ENCODE data around the gene MSH2.

MSH2 gene

DNA sequence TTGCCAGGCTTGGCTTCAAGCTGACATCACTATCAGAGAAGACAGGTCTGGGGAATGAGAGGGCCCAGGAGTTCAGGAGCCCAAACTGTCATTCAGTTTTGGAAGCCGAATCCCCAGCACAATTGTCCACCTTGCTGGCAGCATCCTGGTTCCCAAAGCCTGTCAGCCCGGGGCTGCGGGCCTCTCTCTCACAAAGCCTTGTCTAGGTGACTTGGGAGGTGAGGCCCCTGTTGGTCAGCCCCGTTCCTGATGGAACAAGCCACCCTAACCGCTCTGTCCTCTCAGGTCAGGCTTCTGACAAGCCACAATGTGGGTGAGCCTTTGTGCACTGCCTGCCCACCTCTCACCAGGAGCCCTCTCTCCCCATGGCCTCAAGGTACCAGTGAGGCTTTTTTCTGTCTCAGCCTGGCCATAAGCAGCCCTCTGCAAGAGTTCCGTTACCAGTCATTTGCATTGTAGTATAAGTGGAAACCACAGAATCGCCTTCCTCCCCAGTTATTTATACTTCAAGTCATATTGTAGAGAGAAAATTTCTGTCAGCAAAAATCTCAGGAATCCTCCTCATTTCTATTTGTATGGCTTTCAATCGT is 100.6 kb downstream of the MSH2 start:
- no peaks in the 10 kb centered on the region for H3K27me3 ChIP-seq
- H3K27ac ChIP-seq: peak overlapping the region in 10 of 11 experiments; percentile 54 to 86 (median 80); a peak in 21 of 22 replicates
- H3K36me3 ChIP-seq: peaks cover 0 to 37% (median 27%) of the 10 kb centered on the region in 11 experiments; a peak in 14 of 22 replicates
- H3K9ac ChIP-seq: peak overlapping the region; percentile 2 to 74 (median 60); a peak in 20 of 22 replicates
- TF ChIP-seq Cebpa-rat (IDR thresholded peaks at IDR 0.05): no peak
- no peaks in the 10 kb centered on the region for H4K20me1 ChIP-seq
- H3K4me3 ChIP-seq: peak overlapping the region in 7 of 10 experiments; percentile 5 to 44 (median 12); a peak in 9 of 20 replicates
- peak overlapping the region; percentile 70 to 92 (median 84) for H3K4me2 ChIP-seq
- H3K9me3 ChIP-seq (replicated peaks in 1 of 11): peaks cover 55 to 83% (median 76%) of the 10 kb centered on the region in 11 experiments
- peaks cover 40 to 74% (median 65%) of the 10 kb centered on the region in 10 experiments for H3K4me1 ChIP-seq

GRCh38 chr2:47504174-47504810 is 101.3 kb downstream of the MSH2 start:
- H3K27me3 ChIP-seq: no peaks in the 10 kb centered on the region
- peaks cover 0 to 34% (median 20%) of the 10 kb centered on the region in 11 experiments; a peak in 13 of 22 replicates for H3K36me3 ChIP-seq
- H3K9ac ChIP-seq: peak overlapping the region in 9 of 11 experiments; percentile 43 to 74 (median 62); a peak in 14 of 22 replicates
- H3K27ac ChIP-seq: peak overlapping the region in 9 of 11 experiments; percentile 71 to 86 (median 82); a peak in 18 of 22 replicates
- peaks cover 46 to 79% (median 68%) of the 10 kb centered on the region in 10 experiments for H3K4me1 ChIP-seq
- H4K20me1 ChIP-seq: no peaks in the 10 kb centered on the region
- peak overlapping the region in 6 of 10 experiments; percentile 0 to 44 (median 16); a peak in 5 of 20 replicates for H3K4me3 ChIP-seq
- peak in 4 of 11 experiments; percentile 58 to 89 (median 70); a peak in 9 of 22 replicates for TF ChIP-seq Cebpa-rat (IDR thresholded peaks at IDR 0.05)
- peaks cover 48 to 81% (median 74%) of the 10 kb centered on the region in 11 experiments for H3K9me3 ChIP-seq (replicated peaks in 1 of 11)
- H3K4me2 ChIP-seq: peak overlapping the region; percentile 70 to 92 (median 84)

DNA sequence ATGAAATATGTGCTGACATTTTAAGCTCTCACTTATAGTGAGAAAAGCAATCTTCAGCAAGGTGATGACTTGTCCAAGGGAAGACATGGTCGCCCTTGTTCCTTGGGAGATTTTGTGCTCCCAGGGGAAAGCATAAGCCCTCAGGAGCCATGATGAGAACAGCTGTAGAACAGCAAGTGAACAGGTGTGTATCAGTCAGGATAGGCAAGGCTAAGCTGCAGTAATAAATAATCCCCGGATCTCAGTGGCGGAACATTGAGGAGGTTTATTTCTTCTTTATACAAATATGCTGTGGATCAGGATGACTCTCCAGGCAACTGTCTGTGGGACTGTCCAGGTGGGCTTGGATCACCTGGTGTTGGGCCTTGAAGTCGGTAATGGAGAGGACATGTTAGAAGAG is 103.1 kb downstream of the MSH2 start:
- no peaks in the 10 kb centered on the region for H4K20me1 ChIP-seq
- H3K27ac ChIP-seq: peak overlapping the region in 6 of 11 experiments; percentile 14 to 85 (median 82); a peak in 9 of 22 replicates
- H3K9me3 ChIP-seq (replicated peaks in 1 of 11): peaks cover 30 to 64% (median 57%) of the 10 kb centered on the region in 11 experiments
- peaks cover 0 to 22% (median 12%) of the 10 kb centered on the region in 11 experiments; a peak in 12 of 22 replicates for H3K36me3 ChIP-seq
- H3K27me3 ChIP-seq: no peaks in the 10 kb centered on the region
- TF ChIP-seq Cebpa-rat (IDR thresholded peaks at IDR 0.05): no peak
- peak overlapping the region in 5 of 11 experiments; percentile 18 to 40 (median 27); a peak in 4 of 22 replicates for H3K4me2 ChIP-seq
- H3K9ac ChIP-seq: no peak overlapping the region
- peaks cover 57 to 93% (median 84%) of the 10 kb centered on the region in 10 experiments for H3K4me1 ChIP-seq
- peak overlapping the region in 2 of 10 experiments; percentile 1 to 16; a peak in 1 of 20 replicates for H3K4me3 ChIP-seq

GRCh38 chr2:47506436-47506835 is 103.5 kb downstream of the MSH2 start:
- Histone ChIP-seq H3K27ac (peak overlapping the region in 7 of 11 experiments; percentile 14 to 84 (median 37); a peak in 10 of 22 replicates), H4K20me1 (no peaks in the 10 kb centered on the region)

DNA sequence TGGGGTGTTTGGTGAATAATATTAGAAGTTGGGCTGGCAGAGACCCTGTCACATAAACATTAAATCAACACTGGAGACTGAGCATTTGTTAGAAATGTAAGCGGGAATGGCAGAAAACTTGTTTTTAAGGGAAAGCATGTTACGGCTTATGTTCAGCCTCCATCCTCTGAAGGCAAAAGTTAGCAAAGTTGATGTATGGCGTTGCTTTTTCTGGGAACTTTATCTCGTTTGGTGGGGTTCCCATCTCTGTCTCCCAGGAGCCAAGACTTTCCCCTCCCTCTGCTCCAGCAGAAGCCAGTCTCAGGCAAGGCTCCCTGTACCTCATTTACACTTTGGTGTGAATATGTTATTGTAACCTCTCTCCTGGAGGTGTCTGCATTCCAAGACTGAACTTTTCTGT is 105.1 kb downstream of the MSH2 start:
- Histone ChIP-seq H3K27me3 (no peaks in the 10 kb centered on the region), H3K27ac (peak overlapping the region in 9 of 11 experiments; percentile 58 to 81 (median 72); a peak in 16 of 22 replicates), H3K4me2 (peak overlapping the region; percentile 66 to 87 (median 81); a peak in 20 of 22 replicates), H4K20me1 (no peaks in the 10 kb centered on the region), H3K9me3 (replicated peaks in 1 of 11) (peaks cover 23 to 49% (median 43%) of the 10 kb centered on the region in 11 experiments), H3K4me1 (peaks cover 52 to 93% (median 84%) of the 10 kb centered on the region in 10 experiments), H3K9ac (peak overlapping the region in 8 of 11 experiments; percentile 0 to 66 (median 50); a peak in 12 of 22 replicates), H3K4me3 (peak overlapping the region in 3 of 10 experiments; percentile 29 to 33 (median 33); a peak in 2 of 20 replicates), H3K36me3 (peaks cover 0 to 16% (median 8%) of the 10 kb centered on the region in 11 experiments; a peak in 8 of 22 replicates)
- TF ChIP-seq Cebpa-rat (IDR thresholded peaks at IDR 0.05): no peak

More at GRCh38 chr2:47506436-47506835, 103.5 kb downstream of the MSH2 start:
- peaks cover 55 to 93% (median 84%) of the 10 kb centered on the region in 10 experiments for H3K4me1 ChIP-seq
- peaks cover 26 to 60% (median 53%) of the 10 kb centered on the region in 11 experiments for H3K9me3 ChIP-seq (replicated peaks in 1 of 11)
- H3K27me3 ChIP-seq: no peaks in the 10 kb centered on the region
- TF ChIP-seq Cebpa-rat (IDR thresholded peaks at IDR 0.05): no peak
- peaks cover 0 to 18% (median 8%) of the 10 kb centered on the region in 11 experiments; a peak in 9 of 22 replicates for H3K36me3 ChIP-seq
- H3K4me3 ChIP-seq: peak overlapping the region in 1 of 10 experiments; percentile 16; a peak in 1 of 20 replicates
- H3K9ac ChIP-seq: 0 out of 22 replicates have a peak overlapping the region, but pooled peaks of 1 of the 11 experiments have one; percentile 21
- H3K4me2 ChIP-seq: peak overlapping the region in 7 of 11 experiments; percentile 7 to 40 (median 23); a peak in 6 of 22 replicates

DNA sequence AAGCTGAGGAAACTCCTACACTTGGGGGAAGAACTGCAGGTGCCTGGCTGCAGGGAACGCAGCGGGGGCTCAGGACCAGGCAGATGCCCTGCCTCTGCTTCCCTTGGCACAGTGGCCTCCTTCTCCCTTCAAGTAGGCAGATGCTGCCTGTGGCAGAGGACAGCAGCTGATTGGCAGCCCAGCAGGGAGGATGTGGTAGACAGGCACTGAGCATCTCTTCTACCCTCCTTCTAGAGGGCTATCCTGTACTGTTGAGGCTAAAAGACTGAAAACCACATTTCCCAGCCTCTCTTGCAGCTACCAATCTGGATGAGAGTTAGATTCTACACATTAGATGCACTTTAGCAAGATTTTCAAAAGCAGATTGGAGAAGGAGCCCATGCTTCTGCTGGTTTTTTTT is 105.7 kb downstream of the MSH2 start:
- Histone ChIP-seq H3K4me3 (peak overlapping the region in 6 of 10 experiments; percentile 10 to 33 (median 26); a peak in 7 of 20 replicates), H3K9me3 (replicated peaks in 1 of 11) (peaks cover 23 to 49% (median 43%) of the 10 kb centered on the region in 11 experiments), H3K27me3 (no peaks in the 10 kb centered on the region), H4K20me1 (no peaks in the 10 kb centered on the region), H3K4me2 (peak overlapping the region; percentile 66 to 87 (median 81); a peak in 21 of 22 replicates), H3K9ac (peak overlapping the region in 9 of 11 experiments; percentile 20 to 66 (median 49); a peak in 16 of 22 replicates), H3K36me3 (peaks cover 0 to 16% (median 8%) of the 10 kb centered on the region in 11 experiments; a peak in 8 of 22 replicates), H3K27ac (peak overlapping the region in 9 of 11 experiments; percentile 58 to 81 (median 72); a peak in 18 of 22 replicates), H3K4me1 (peaks cover 46 to 90% (median 82%) of the 10 kb centered on the region in 10 experiments)
- no peak for TF ChIP-seq Cebpa-rat (IDR thresholded peaks at IDR 0.05)

- peak in 4 of 11 experiments; percentile 59 to 91 (median 69); a peak in 7 of 22 replicates for TF ChIP-seq Cebpa-rat (IDR thresholded peaks at IDR 0.05)
- H3K4me3 ChIP-seq: peak overlapping the region in 8 of 10 experiments; percentile 10 to 33 (median 20); a peak in 10 of 20 replicates
- peak overlapping the region; percentile 66 to 87 (median 81) for H3K4me2 ChIP-seq
- peaks cover 40 to 86% (median 78%) of the 10 kb centered on the region in 10 experiments for H3K4me1 ChIP-seq
- peaks cover 0 to 15% (median 8%) of the 10 kb centered on the region in 11 experiments; a peak in 8 of 22 replicates for H3K36me3 ChIP-seq
- H3K9ac ChIP-seq: peak overlapping the region in 9 of 11 experiments; percentile 20 to 66 (median 49); a peak in 15 of 22 replicates
- peaks cover 23 to 47% (median 41%) of the 10 kb centered on the region in 11 experiments for H3K9me3 ChIP-seq (replicated peaks in 1 of 11)
- H4K20me1 ChIP-seq: no peaks in the 10 kb centered on the region
- H3K27me3 ChIP-seq: no peaks in the 10 kb centered on the region
- peak overlapping the region in 9 of 11 experiments; percentile 58 to 81 (median 72); a peak in 18 of 22 replicates for H3K27ac ChIP-seq
Measured at GRCh38 chr2:47509250-47509649, 106.3 kb downstream of the MSH2 start.

Measured in BLaER1 treated with 17β-estradiol and CSF1 and Interleukin-3, amounts not matched to agents 10 nM and 100 nM (cell line).